Body of pancreas (tissue), 4 donors: ENCODE data around the gene ECT2L.
A peak's percentile ranks its signal among the peaks of the same experiment; 100 is the strongest.

Experiments used
- CTCF ChIP-seq, 7 experiments: fragments of 450-650 bp in 4 of 7; fragments of 200-600 bp in 3 of 7; sonication (generic) in 3 of 7; IDR thresholded peaks; one replicate each; pipeline ENCODE4 v1.5.1; 2016 to 2019; ENCODE audit warnings: antibody characterized with exemption in 7 of 7
- POLR2A ChIP-seq, 3 donors: fragments of 450-650 bp; IDR thresholded peaks; one replicate each; pipeline ENCODE4 v1.6.1; 2016; ENCODE audit warnings: antibody characterized with exemption in 3 of 3, mild to moderate bottlenecking in 2 of 3

GRCh38 chr6:138948546-138949179, 152.8 kb downstream of the ECT2L start:
- TF ChIP-seq CTCF (IDR thresholded peaks at IDR 0.05) (peak in 2 of 7 experiments; percentile 10 to 12), POLR2A (IDR thresholded peaks at IDR 0.05) (no peak)
